ENCODE measurements around the gene NACAD.

GRCh38 chr7:45077579-45077978 is 11.2 kb downstream of the NACAD start:
- TF ChIP-seq POLR2A (IDR thresholded peaks at IDR 0.05; ENCODE audit: low read length), result no peak
- TF ChIP-seq CTCF (IDR thresholded peaks at IDR 0.05), result no peak
- TF ChIP-seq CEBPB (IDR thresholded peaks at IDR 0.05), result no peak
- no peak for TF ChIP-seq CHD2 (IDR thresholded peaks at IDR 0.05; ENCODE audit: low read length, partially characterized antibody)
- no peak for TF ChIP-seq EP300 (IDR thresholded peaks at IDR 0.05)
- TF ChIP-seq NR3C1 (IDR thresholded peaks at IDR 0.05), result no peak
- TF ChIP-seq ZFP36 (IDR thresholded peaks at IDR 0.05; ENCODE audit: borderline replicate concordance, partially characterized antibody), result no peak
- no peak for TF ChIP-seq RCOR1 (IDR thresholded peaks at IDR 0.05; ENCODE audit: low read depth, low read length)
- TF ChIP-seq RNF2 (IDR thresholded peaks at IDR 0.05; ENCODE audit: borderline replicate concordance, low read depth), result no peak
- no peak for TF ChIP-seq RFX5 (IDR thresholded peaks at IDR 0.05)
- no peak for TF ChIP-seq KDM5A (IDR thresholded peaks at IDR 0.05)
- no peak for TF ChIP-seq MAFK (IDR thresholded peaks at IDR 0.05; ENCODE audit: partially characterized antibody)
